HUDEP-2 (cell line): ENCODE data around the gene STK10.

ENCODE experiments used
- DNase-seq, 76 experiments: peaks; one replicate each; lab custom pipeline; 2025; ENCODE audit not compliant: unreplicated experiment in 76 of 76; lab: John Stamatoyannopoulos, UW

STK10 gene

DNA sequence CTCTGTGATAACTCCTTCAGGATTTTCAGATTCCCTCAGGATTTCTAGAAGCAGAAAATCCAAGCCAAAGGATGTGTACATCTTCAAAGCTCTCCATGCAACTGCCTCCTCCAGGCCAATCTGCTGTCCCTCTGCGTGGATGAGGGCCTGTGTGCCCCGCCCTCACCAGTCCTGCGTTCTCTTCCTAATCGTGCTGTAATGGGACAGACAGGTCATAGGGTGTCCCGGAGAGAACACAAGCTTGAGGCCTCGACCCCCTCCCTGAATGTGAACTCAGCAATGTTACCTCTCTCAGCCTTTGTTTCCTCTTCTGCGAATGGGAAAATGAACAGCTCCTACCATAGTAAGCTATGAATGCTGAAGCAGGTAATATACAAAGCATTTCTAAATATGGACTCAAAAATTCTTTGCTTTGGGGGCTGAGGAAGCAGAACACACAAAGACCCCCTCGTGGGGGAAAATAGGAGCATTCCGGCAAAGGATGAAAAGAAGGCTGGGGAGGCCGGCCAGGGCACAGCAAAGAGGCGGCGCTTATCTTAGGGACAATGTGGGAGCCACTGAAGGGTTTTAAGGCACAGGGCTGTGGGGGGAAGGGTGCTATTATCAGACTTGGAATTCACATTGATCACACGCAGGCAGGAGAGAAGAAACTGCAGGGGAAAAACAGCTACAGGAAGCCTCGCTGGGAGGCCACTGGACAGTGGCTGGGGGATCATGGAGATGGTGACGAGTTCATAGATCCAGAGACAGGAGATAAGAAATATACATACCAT is 124.4 kb downstream of the STK10 start:
- no peak for DNase-seq

DNA sequence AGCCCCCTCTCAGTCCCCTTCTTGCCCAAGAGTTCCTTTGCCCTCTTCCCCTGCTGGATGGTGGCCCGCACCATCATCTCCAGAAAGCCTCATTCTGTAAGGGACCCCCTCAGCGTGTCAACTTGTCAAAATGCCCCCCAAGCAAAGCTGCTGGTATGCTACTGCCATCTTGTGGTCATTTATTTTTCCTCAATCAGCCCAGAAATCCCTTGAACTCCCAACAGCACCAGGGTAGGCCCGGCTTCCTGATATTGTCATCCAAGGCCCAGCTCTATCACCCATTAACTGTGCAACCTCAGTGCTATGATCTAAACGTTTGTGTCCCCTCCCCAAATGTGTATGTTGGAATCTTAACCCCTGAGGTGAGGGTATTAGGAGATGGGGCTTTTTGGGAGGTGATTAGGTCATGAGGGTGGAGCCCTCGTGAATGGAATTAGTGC is 128.3 kb downstream of the STK10 start:
- peak in 3 of 76 experiments; percentile 5 to 10 (median 6) for DNase-seq

DNA sequence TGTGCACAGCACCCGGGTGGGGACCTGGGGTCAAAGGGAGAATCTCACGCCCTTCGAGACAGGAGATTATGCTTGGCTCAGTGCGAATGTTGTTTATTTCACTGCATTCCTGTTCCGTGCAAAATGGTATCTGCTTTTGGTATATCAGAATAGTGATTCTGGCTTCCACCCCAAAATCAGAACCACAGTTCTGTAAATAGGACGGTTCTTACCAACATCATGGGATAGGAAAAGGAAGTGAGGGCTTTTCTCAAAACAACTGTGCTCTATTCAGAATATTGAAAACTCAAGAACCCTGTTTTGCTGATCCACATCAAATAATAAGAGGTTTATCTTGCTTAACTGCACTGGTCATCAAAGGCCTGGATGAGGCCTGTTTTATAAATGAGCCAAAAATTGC is 129.9 kb downstream of the STK10 start:
- no peak for DNase-seq

DNA sequence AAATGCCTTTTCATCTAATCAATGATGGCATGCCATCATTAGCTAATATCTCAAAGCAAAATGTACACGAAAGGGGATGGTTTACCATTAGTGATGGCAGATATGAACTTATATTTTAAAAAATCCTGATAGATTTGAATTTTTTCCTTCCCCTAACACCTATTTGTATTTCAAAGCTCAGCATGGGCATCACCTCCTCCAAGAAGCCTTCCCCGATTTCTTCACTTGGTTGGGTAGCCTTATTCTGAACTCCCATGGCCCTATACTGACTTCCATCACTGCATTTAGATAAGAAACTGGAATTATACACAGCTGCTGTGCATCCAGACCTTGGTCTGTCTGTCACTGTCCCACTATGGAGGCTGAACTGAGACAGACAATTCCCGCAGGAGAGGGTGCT is 132.0 kb downstream of the STK10 start:
- DNase-seq: no peak

DNA sequence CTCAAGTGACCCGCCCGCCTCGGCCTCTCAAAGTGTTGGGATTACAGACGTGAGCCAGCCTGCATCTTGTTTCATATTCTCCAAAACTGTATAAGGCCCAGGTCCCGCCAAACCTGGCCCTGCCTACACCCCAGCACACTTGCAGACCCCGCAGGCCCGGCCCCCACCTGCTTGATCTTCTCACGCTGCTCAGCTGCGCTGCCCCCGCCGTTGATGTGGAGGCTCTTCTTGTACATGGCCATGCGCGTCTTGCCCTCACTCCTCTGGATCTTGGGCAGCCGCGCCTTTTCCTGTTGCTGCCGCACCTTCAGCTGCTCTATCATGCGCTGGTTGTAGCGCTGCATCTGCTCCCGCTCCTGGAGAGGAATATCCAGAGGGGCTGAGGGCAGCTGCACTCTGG is 132.6 kb downstream of the STK10 start:
- DNase-seq: no peak

DNA sequence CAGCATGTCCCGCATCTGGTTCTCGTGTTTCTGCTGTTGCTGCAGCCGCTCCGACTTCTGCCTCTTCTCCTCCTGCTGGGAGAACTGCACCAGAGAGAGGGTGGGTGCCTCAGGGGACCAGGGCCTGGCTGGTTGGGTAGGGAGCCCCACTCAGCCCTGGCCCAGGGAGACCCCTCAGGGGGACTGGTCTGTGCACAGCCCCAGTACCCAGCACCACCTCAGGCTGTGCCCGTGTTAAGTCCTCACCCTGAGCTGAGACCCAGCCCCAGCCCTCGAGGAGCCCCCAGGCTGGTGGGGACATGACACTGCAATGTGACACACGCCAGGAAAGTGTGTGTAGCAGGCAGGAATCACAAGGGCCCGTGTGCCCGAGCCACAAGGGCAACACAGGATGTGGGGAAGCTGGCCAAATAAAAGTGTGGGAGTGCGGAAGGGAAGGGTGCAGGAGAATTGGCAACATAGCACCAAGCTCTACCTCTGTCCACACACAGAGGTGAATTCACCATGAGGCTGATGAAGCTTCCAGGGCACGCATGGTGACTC is 133.3 kb downstream of the STK10 start:
- DNase-seq: no peak

DNA sequence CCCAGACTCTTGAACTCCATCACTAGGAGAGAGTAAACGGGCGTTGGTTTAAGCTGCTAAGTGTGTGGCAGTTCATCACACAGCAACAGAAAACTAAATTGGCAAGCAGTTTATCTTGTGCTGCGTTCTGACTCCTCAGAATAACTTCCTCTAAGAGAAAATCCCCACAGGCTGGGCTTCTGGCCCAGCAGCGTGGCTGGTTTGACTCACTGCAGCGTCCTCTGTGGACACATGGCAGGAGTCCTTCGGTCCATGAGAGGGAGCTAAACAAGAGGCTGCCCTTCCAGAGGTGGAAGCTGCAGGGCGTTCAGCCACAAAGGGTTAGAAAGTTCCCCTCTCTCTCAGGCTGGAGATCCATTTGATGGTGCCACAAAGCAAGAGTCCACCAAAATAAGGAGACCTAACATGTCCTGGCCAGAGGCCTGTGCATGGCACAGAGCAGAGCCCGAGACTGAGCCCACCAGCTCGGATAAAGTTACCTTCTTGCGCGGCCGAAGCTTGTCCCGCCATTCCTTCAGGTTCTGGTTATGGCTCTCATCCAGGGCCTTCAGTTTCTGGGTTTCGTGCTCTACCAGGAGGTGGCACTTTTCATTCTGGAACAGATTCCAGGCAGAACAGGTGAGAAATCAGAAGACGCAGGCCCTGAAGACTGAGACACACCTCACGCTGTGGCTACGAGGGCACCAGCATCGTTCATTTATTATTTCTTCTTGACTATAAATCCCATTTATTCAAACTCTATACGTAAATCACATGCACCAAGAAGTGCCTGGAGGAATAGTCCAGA is 135.4 kb downstream of the STK10 start:
- DNase-seq: peak in 6 of 76 experiments; percentile 2 to 29 (median 7)

DNA sequence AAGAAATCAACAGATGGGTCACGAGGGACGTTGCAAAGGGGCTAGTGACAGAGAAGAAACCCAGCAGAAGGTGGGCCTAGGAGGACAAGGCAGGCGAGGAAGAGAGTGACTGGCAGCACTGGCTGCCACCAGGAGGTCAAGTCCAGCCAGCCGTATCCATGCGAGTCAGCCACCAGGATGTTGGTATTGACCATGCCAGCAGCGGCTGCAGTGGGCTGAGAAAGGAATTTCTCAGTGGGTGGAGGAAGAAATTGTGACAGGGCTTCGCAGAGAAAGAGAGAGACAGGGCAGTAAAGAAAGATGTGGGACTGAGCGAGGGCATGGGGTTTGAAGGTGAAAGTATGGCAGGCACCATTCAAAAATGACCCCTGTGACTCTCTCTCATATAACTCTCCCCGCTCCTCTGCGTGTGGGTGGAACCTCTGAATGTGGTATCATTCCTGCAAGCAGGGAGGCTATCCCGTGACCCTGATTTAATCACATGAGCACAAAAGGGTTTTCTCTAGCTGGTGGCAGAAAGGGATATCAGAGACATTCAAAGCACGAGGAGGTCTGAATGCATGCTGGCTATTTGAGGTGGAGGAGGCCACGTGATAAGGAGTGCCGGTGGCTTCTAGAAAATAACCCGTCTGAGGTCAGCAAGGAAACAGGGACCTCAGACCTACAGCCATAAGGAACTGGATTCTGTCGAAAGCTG is 136.2 kb downstream of the STK10 start:
- DNase-seq: peak in 13 of 76 experiments; percentile 2 to 59 (median 15)

DNA sequence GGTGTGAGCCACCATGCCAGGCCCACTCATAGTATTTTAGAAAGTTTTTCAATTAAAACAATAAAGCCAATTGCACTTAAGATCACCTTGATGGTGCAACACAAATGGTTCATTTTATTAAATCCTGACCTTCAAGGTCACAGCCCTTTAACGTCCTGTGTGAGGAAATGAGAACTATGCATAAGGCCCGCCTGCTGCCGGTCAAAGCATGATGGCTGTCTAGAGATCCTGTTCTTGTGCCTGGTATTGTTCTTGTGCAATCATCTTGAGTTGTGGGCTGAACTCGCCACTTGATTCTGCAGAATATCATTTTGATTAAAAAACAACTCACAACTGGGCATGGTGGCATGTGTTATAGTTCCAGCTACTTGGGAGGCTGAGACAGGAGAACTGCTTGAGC is 137.9 kb downstream of the STK10 start:
- DNase-seq: no peak

DNA sequence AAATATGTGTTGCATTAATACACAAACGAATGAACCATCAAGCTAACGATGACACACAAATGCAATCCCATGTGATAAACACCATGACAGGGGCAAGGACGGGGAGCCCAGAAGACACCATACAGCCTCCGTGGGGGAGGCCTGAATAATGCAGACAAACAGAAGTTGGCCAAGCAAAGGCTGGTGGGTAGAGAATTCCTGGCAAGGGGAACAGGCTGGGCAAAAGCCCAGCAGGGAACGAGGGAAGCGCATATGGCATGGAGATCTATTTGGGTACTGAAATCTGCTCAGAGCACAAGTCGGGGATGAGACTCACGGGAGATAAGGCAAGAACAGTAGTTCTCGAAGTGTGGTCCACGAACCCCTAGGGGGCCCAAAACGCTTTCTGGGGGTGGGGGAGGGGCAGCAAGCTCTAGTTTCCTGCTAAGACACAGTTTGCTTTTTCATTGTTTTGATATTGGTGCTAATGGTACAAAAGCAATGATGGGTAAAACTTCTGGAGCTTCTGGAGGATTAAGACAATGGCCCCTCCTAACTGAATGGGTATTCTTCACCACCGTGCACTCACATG is 138.7 kb downstream of the STK10 start:
- no peak for DNase-seq

DNA sequence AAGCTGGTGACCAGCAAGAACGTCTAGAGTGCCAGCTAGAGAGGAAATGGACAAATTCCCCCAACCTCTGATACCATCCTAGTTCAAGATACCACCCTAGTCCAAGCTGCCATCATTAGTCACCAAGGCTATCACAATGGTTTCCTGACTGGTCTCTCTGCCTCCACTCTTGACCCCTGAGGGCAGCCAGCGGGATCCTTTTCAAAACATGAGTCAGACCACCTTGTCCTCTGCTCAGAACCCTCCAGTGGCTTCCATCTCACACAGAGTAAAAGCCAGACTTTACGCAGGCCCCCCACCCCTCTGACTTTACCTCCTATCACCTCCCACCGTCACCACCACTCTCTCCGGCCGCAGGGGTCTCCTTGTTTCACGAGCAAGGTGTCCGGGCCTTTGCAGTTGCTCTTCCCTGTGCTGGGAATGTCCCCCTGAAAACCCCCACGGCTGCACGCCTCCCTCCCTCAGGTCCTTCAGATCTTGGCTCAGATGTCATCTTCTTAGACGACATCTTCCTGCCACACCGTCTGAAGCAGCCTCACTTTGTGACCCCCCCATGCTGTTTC is 139.4 kb downstream of the STK10 start:
- DNase-seq: no peak

DNA sequence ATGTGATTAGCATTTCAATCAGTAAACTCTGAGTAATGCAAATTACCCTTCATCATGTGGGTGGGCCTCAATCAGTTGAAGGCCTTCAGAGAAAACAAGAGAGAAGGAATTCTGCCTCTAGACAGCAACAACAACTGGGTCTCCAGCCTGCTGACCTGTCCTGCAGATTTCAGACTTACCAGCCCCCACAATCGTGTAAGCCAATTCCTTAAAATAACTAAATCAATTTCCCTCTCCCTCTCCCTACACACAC is 139.9 kb downstream of the STK10 start:
- DNase-seq: no peak

DNA sequence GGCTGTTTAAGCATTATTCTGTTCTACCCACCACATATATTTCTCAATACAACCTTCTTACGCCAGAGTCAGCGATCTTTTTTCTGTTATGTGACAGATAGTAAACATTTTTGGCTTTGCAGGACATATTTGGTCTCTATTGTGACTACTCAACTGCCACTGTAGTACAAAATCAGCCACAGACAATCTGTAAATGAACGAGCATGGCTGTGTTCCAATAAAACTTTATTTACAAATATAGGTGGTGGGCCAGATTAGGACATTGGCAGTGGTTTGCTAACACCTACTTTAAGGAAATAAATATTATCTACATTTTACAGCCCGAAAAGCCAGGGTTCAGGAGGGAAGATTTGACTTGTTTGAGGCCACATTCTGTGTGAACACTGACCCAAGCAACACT is 141.4 kb downstream of the STK10 start:
- no peak for DNase-seq

DNA sequence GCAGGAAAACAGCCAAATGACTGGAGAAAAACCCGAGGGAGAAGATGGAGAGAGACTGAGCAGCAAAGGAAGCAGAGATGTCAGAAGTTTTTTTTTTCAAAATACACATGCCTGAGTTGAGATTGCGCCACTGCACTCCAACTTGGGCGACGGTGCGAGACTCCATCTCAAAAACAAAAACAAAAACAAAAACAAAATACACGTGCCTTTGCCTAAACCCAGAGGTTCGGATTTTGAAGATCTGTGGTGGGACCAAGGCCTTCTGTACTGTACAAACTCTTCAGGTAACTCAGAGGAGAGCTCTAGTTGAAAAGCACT is 142.8 kb downstream of the STK10 start:
- no peak for DNase-seq

DNA sequence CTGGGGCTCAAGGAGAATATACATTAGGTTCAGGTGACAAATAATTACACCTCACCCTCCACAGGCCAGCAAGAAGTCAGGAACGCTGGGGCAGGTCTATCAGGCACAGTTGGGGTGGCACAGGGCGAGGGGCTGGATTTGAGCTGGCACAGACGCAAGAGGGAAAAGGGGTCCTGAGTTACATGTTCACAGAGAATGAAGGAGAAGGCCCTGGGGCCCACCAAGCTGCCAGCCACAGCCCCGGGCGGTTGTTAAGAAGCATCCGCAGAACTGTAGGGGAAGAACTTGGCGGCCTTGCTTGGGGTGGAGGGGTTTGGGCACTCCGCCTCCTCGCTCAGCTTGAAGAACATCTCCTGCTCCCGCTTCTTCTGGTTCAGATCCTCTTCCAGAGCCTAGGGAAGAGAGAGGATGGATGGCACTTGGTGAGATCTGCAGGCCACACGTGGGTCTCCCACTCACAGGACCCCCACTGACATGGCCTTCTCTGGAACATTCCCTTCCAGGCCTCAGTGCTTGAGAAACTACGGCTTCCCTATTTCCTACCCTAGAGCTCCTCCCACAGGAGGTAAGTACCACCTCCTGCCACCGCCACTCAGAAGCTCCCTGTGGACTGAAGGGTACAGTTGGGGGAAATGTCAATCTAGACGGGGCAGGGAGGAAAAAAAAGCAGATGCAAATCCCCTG is 143.3 kb downstream of the STK10 start:
- DNase-seq: no peak

DNA sequence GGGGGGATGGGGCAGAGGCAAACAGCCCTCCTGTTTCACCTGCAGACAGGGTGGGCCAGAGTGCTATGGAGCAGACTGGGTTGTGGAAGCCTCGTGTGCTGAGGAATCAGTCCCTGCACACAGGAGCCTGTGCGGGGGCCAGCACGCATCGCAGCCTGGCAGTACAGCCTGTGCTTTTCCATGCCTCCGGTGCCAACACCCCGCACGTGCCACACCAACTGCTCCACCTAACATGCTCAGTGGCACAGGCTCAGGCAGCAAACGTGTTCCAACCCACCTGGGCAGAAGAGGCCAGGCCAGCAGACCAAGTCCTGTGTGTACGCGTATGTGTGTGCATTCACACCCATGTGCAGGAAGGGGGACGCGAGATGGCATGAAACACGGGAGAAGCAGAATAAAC is 144.2 kb downstream of the STK10 start:
- no peak for DNase-seq

DNA sequence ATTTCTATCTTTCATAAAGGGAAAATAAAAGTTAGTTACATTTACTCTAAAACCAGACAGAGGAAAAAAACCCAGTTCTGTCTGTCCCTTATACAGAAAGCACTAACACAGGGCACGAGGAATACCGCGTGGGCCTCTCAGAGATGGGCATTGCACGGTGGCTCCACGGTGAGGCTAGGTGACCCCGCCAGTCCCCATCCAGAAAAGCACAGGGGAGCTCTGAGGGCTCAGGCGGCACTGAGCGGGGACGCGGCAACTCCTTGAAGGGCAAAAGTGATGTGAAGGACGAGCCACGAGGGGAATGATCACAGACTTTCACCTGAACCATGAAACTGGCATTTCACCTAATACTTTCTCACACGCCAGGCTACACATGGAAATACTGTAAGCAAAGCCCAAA is 145.8 kb downstream of the STK10 start:
- DNase-seq: no peak

DNA sequence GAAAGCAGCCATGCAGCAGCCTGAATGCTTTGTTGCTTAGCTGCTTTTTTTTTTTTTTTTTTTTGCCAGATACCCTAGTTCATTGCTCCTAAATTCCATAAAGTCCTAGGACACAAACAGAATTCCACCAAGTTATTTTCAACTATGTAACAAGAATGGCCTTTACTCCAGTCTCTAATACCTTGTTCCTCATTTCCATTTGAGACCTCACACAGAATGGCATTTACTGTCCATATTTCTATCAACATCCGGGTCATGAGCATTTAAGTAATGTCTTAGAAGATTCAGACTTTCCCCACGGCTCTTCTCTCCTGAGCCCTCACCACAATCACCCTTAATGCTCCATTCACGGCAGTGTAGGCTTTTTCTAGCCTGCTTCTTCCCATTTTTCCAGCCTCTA is 149.9 kb downstream of the STK10 start:
- DNase-seq: no peak

DNA sequence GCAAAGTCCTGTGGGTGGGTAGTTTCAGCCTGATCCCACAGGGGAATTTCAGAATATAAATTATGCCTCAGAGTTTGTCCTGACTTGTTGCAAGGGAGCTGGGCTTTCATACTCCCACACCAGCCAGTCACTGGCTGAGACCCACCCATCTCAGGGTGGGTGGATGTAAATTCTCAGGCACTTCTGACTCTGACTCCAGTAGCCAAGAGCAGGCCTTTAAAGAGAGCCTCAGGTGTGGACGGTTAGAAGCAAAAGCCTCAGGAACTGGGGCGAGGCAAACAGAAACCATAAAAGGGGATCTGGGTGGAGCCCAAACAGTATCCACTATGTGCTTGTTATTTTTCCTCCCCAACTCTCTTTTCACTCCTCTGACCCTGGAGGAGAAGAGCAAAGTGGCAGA is 153.0 kb downstream of the STK10 start:
- no peak for DNase-seq

DNA sequence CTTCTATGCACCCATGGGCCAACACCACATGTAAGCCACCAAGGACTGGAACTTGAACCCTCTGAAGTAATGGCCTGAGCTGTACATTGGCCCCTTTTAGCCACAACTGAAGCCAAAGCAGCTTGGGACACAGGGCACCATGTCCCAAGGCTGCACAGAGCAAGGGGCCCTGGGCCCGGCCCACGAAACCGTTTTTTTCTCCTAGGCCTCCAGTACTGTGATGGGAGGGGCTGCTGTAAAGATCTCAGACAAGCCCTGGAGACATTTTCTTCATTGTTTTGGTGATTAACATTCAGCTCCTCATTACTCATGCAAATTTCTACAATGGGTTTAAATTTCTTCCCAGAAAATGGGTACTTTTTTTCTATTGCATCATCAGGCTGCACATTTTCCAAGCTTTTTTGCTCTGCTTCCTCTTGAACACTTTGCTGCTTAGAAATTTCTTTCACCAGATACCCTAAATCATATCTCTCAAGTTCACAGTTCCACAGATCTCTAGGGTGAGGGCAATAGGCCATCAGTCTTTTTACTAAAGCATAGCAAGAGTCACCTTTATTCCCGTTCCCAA is 156.0 kb downstream of the STK10 start:
- DNase-seq: no peak
